Panc1 (cell line): ENCODE measurements around the gene MYBPHL. TPM values are rescaled to one million over a fixed set of nuclear protein-coding genes. Genes with fewer than 3 reads are reported as not detected.

ENCODE experiments used
- ATAC-seq: fragments of 200-7000 bp; cut with Tn5 transposase; 2 replicates; pipeline ENCODE4 v1.9.1; 2020; ENCODE audit warnings: mild to moderate bottlenecking, moderate library complexity
- BruUV-seq: library from RNA; stranded (reverse); fragments of 400-500 nt; replicated peaks from 2 replicates; lab custom pipeline; 2021; lab: Mats Ljungman, UMichigan
- CTCF ChIA-PET: fragments of 300-600 bp; sonication (Branson Sonifier 250); formaldehyde crosslinking; loops from one replicate; lab custom pipeline; 2022; ENCODE audit warnings: antibody characterized with exemption; lab: Charles Lee
- POLR2A ChIA-PET: fragments of 300-600 bp; sonication (Branson Sonifier 250); formaldehyde crosslinking; loops from one replicate; lab custom pipeline; 2022; ENCODE audit warnings: antibody characterized with exemption; lab: Charles Lee
- DNase-seq: peaks from one replicate; pipeline ENCODE4 v3.0.0-alpha.2; 2010; ENCODE audit warnings: low read depth, low spot score
- H3K27ac ChIP-seq: 2 replicates; pipeline ENCODE4 v1.5.1; 2011; ENCODE audit warnings: mild to moderate bottlenecking, low read length, inconsistent platforms
- H3K27me3 ChIP-seq: fragments of 200-500 bp; sonication (Bioruptor generic); 2 replicates; pipeline ENCODE4 v1.6.0; 2014; ENCODE audit warnings: low read length, inconsistent platforms; ENCODE audit not compliant: control insufficient read depth, insufficient read depth
- H3K36me3 ChIP-seq: fragments of 200-500 bp; sonication (Bioruptor generic); 2 replicates; pipeline ENCODE4 v1.5.1; 2014; ENCODE audit warnings: inconsistent platforms, mild to moderate bottlenecking, low read length, moderate library complexity; ENCODE audit not compliant: control insufficient read depth, insufficient read depth
- H3K4me1 ChIP-seq: 2 replicates; pipeline ENCODE4 v1.5.1; 2011; ENCODE audit warnings: inconsistent platforms, mild to moderate bottlenecking, low read length, moderate library complexity; ENCODE audit not compliant: control insufficient read depth, insufficient read depth
- H3K4me3 ChIP-seq, 2 experiments: 2 replicates each; pipeline ENCODE4 v1.5.1; 2011 to 2012; ENCODE audit warnings: low read depth in 2 of 2, low read length in 2 of 2, mild to moderate bottlenecking in 2 of 2, inconsistent platforms in 1 of 2, moderate library complexity in 1 of 2
- H3K9me3 ChIP-seq: fragments of 200-500 bp; sonication (Bioruptor generic); 2 replicates; pipeline ENCODE4 v1.5.1; 2014; ENCODE audit warnings: low read depth, mild to moderate bottlenecking, inconsistent platforms, low read length, moderate library complexity; ENCODE audit not compliant: control insufficient read depth, insufficient read depth
- CTCF ChIP-seq: fragments of 450-650 bp; IDR thresholded peaks from 2 replicates; pipeline ENCODE4 v1.5.1; 2017; ENCODE audit warnings: mild to moderate bottlenecking
- POLR2AphosphoS5 ChIP-seq: IDR thresholded peaks from 2 replicates; pipeline ENCODE4 v1.6.1; 2012; ENCODE audit warnings: mild to moderate bottlenecking, low read depth, low read length, moderate library complexity
- SIN3A ChIP-seq: IDR thresholded peaks from 2 replicates; pipeline ENCODE4 v1.6.1; 2012; ENCODE audit warnings: low read depth, mild to moderate bottlenecking, low read length, moderate library complexity, borderline replicate concordance; ENCODE audit not compliant: insufficient read depth
- TCF7L2 ChIP-seq: IDR thresholded peaks from 2 replicates; pipeline ENCODE4 v1.6.1; 2011; ENCODE audit warnings: mild to moderate bottlenecking, low read depth, low read length, inconsistent platforms
- in situ Hi-C: cut with HindIII; loops from 2 replicates; pipeline ENCODE4 v1.10.0; 2016; ENCODE audit warnings: low sequenced_read_pairs, low pct_unique_long_range_greater_than_20kb
- intact Hi-C: fragments of 100-400 bp; cut with micrococcal nuclease; formaldehyde crosslinking; loops from one replicate; pipeline ENCODE4 v1.10.0; 2022; ENCODE audit not compliant: unreplicated experiment
- total RNA-seq: library from RNA; stranded (reverse); gene quantifications from one replicate; pipeline ENCODE4 v1.2.1, GENCODE V29; 2021; ENCODE audit not compliant: unreplicated experiment
- TF ChIP-seq, protein P1 (sequence below), 2 experiments: IDR thresholded peaks; 2 replicates each; pipeline ENCODE4 v1.6.1; 2011 to 2012; ENCODE audit warnings: low read depth in 2 of 2, control low read depth in 1 of 2, low read length in 1 of 2, mild to moderate bottlenecking in 1 of 2, moderate library complexity in 1 of 2; ENCODE audit not compliant: insufficient read depth in 1 of 2

Gene MYBPHL
- total RNA-seq, 1 experiment from 2014 or later = not detected

- Histone ChIP-seq H3K4me1 (no peaks in the 10 kb centered on the region), H3K27me3 (no peaks in the 10 kb centered on the region), H3K36me3 (no peaks in the 10 kb centered on the region), H3K9me3 (no peaks in the 10 kb centered on the region), H3K27ac (no peak overlapping the region), H3K4me3 (no peak overlapping the region)
- intact Hi-C loops = no loop called here
- DNase-seq = no peak
- TF ChIP-seq CTCF (no peak), TCF7L2 (no peak), SIN3A (no peak), POLR2AphosphoS5 (no peak)
- TF ChIP-seq, protein P1, sequence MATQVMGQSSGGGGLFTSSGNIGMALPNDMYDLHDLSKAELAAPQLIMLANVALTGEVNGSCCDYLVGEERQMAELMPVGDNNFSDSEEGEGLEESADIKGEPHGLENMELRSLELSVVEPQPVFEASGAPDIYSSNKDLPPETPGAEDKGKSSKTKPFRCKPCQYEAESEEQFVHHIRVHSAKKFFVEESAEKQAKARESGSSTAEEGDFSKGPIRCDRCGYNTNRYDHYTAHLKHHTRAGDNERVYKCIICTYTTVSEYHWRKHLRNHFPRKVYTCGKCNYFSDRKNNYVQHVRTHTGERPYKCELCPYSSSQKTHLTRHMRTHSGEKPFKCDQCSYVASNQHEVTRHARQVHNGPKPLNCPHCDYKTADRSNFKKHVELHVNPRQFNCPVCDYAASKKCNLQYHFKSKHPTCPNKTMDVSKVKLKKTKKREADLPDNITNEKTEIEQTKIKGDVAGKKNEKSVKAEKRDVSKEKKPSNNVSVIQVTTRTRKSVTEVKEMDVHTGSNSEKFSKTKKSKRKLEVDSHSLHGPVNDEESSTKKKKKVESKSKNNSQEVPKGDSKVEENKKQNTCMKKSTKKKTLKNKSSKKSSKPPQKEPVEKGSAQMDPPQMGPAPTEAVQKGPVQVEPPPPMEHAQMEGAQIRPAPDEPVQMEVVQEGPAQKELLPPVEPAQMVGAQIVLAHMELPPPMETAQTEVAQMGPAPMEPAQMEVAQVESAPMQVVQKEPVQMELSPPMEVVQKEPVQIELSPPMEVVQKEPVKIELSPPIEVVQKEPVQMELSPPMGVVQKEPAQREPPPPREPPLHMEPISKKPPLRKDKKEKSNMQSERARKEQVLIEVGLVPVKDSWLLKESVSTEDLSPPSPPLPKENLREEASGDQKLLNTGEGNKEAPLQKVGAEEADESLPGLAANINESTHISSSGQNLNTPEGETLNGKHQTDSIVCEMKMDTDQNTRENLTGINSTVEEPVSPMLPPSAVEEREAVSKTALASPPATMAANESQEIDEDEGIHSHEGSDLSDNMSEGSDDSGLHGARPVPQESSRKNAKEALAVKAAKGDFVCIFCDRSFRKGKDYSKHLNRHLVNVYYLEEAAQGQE (IDR thresholded peaks at IDR 0.05; ENCODE audit: insufficient read depth in 1 of 2, low read depth in 2 of 2, low read length in 1 of 2) = no peak
- POLR2A ChIA-PET = no interaction called here
- in situ Hi-C loops = no loop called here
- no peak for ATAC-seq
- no TSS peak for BruUV-seq
- CTCF ChIA-PET = no interaction called here
Observed at GRCh38 chr1:109314795-109315194, 8.0 kb upstream of the MYBPHL start.

GRCh38 chr1:109312978-109313775 is 6.4 kb upstream of the MYBPHL start:
- DNase-seq (no peak), ATAC-seq (no peak)
- CTCF ChIA-PET = no interaction called here
- Histone ChIP-seq H3K27me3 (no peaks in the 10 kb centered on the region), H3K4me1 (no peaks in the 10 kb centered on the region), H3K9me3 (no peaks in the 10 kb centered on the region), H3K27ac (no peak overlapping the region), H3K4me3 (no peak overlapping the region), H3K36me3 (no peaks in the 10 kb centered on the region)
- no TSS peak for BruUV-seq
- intact Hi-C loops = no loop called here
- POLR2A ChIA-PET = interaction anchor here (0.6 kb wide), 1 partner anchor 268 kb away, joined by 4 read pairs; no protein-coding TSS in a partner anchor
- no peak for TF ChIP-seq POLR2AphosphoS5
- TF ChIP-seq, protein P1 (IDR thresholded peaks at IDR 0.05; ENCODE audit: insufficient read depth in 1 of 2, low read depth in 2 of 2, low read length in 1 of 2) = no peak
- no peak for TF ChIP-seq SIN3A
- in situ Hi-C loops = no loop called here
